ENCODE results near the gene GALR2.

GALR2 gene

GRCh38 chr17:76079535-76079955, 5.0 kb downstream of the GALR2 start:
- DNase-seq: no peak

- DNase-seq: no peak
Measured at GRCh38 chr17:76079956-76080767, 5.6 kb downstream of the GALR2 start.

- DNase-seq: no peak
Measured at GRCh38 chr17:76080768-76081287, 6.2 kb downstream of the GALR2 start.

- DNase-seq: no peak
Measured at GRCh38 chr17:76081295-76082210, 7.0 kb downstream of the GALR2 start.

GRCh38 chr17:76082326-76083251, 8.0 kb downstream of the GALR2 start:
- no peak for DNase-seq

- no peak for DNase-seq
Measured at GRCh38 chr17:76083536-76084182, 9.1 kb downstream of the GALR2 start.

GRCh38 chr17:76085066-76085730, 10.6 kb downstream of the GALR2 start:
- DNase-seq: no peak

GRCh38 chr17:76085731-76086366, 11.3 kb downstream of the GALR2 start:
- DNase-seq: no peak

- no peak for DNase-seq
Measured at GRCh38 chr17:76086384-76086783, 11.8 kb downstream of the GALR2 start.

- no peak for DNase-seq
Measured at GRCh38 chr17:76087531-76087930, 12.9 kb downstream of the GALR2 start.

- no peak for DNase-seq
Measured at GRCh38 chr17:76088041-76088867, 13.7 kb downstream of the GALR2 start.

GRCh38 chr17:76088868-76089576, 14.4 kb downstream of the GALR2 start:
- no peak for DNase-seq

- DNase-seq: peak in 1 of 56 donors; percentile 39
Measured at GRCh38 chr17:76089680-76090516, 15.3 kb downstream of the GALR2 start.

GRCh38 chr17:76090517-76091129, 16.0 kb downstream of the GALR2 start:
- no peak for DNase-seq

- DNase-seq: no peak
Measured at GRCh38 chr17:76091526-76092286, 17.1 kb downstream of the GALR2 start.

All from amygdala (tissue), 56 donors.